Activated CD4-positive, alpha-beta T cell treated with anti-CD3 and anti-CD28 coated beads, Interleukin-2, Interleukin-4, amounts not matched to agents 100 ng/mL and 50 ng/mL, durations not matched to agents 16 hours and 8 hours (primary cell): ENCODE data around the gene ZFHX3.

ENCODE experiments used
- DNase-seq: peaks from one replicate; pipeline ENCODE4 v3.0.0-alpha.2; 2020; ENCODE audit warnings: low spot score

Gene ZFHX3

DNA sequence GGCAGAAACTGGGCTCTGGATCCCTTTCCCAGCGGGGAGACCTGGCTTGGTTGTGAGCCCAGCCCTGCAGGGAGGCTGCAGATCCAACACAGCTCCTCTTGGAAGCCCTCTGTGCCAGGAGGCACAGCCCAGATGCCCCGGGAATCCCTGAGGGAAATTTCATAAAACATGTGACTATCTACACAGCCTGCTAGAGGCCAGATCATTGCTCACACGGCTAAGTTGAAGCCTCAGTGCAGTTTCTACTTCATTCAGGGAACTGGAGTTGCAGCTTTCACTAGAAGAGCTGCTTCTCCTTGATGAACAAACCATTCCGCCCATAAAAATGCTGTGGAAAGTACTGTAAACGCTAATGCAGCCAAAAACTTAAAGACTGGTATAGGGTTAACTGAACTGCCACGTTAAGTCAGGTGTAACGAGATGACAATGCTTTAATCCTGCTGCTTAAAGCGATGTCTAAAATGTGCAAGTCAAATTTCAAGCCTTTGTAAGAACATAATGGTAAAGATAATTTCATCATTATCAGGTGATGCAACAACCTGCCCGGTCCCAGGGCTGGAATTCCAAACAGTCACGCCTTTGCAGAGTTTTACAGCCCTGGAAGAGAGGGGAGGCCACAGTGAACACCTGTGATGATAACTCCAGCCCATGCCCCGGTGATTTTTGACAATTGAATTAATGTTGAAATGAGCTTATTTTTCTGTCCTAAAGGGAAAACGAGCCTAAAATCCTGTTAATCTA lies 172.5 kb downstream of the ZFHX3 start:
- DNase-seq = no peak

DNA sequence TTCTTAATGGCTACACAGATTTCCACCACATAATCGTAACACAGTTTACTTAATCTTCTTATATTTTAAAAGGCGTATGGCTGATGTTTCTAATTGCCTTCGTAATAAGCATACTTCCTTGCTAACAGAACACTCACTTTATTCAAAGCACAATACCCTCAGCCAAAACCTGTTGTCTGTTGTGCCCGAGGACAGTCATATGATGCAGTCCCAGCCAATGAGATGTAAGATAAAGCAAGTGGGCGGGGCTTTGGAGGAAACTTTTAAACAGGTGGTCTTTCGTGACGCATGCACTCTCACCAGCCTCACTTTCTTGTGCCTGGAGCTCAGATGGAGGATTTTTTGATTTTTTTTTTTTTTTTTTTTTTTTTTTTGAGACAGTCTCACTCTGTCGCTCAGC lies 174.1 kb downstream of the ZFHX3 start:
- DNase-seq = no peak

DNA sequence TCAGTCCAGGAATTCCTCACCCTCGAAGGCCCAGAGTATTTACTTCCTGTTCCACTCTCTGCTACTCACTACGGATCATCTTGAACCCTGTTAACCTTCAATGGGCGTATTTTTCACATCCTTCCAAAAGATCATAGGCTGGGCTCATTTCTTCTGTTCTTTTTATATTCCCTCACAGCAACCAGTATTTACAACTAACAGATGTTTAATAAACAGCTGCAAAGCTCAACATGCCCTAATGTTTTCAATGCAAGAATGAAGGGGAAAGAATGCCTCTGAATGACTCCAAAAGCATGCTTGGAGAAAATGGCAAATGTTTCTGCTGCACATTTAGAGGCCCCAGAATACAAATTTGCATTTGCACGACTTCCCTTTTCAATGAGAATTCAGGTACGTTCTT lies 174.9 kb downstream of the ZFHX3 start:
- no peak for DNase-seq

DNA sequence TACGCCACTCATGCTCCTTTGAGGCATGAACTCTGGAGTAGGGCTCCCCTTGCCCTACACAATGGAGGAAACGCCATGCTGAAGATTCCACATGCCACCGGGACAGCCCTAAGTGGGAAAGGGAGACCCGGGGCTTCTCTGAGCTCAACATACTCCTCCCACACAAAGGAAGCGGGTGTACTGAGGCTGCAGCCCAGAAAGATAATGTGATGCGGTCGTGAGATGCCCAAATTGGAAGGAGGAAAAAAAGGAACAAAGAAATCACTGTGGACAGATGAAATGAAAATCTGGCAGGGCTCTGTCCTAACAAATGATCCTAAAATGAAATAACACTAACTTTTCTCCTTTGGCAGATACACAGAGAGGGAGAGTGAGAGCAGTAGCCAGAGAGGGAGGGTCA lies 182.1 kb downstream of the ZFHX3 start:
- DNase-seq = no peak

DNA sequence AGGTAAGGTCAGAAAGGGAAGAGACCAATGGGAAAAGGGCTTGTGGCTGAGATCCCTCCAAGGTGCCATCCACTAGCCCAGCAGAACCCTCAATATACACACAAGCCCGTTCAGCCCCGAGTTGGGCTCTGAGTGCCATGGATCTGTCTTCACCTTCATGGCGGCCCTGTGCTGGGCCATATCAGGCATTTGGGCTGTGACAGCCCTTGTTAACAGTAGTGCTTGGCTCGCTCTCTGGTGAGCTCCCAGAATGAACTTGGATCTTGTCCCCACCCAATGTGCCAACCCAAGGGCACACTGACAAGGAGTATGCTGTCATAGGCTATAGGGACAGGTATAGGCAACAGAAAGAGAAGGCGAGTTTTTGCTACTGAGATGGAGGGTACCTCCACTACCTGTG lies 182.7 kb downstream of the ZFHX3 start:
- no peak for DNase-seq

DNA sequence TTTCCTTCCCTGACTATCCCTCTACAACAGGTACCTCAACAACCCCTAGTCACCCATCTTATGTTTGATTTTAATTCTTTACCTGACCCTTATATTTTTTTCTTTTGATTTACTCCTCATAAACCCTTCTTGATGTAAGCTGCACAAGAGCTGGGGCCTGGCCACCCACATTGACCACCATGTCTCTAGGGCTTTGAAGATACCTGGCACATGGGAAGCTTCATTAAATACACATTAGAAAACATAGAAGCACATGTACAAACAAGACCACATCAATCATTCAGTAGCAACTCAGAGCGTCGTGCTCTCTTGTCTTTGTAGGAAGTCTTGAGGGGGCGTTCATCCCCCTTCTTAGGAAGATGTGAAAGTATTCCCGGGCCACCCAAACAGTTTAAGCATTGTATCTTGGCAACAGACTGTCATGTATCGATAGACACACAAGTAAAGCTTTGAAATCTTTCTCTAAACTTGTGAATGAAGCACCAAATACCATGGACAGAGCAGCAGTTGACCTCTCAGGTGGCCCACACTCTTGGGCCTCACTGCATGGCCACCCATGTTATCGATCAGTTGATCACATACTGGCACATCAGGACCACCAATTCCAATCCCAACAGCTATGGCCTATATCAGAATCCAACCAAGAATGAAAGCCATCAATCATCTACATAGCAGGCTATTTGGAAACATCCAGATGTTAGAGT lies 183.6 kb downstream of the ZFHX3 start:
- no peak for DNase-seq

DNA sequence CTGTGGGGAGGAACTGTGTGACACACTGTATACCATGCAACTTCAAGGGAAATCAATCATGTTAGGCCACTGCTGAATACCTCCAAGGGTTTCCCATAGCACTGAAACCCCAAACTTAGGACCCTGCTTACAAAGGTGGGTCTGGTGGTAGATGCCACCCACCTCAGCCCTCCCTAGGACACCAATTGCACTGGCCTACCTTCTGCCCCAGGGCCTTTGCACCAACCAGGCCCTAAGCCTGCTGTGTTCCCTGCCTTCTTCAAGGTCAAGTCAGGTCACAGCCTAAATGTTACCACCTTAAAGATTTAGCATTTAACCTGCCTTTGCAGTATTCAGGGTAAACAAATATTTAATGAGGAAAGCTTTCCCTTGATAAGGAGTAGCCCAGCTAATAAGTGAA lies 185.8 kb downstream of the ZFHX3 start:
- DNase-seq = no peak

DNA sequence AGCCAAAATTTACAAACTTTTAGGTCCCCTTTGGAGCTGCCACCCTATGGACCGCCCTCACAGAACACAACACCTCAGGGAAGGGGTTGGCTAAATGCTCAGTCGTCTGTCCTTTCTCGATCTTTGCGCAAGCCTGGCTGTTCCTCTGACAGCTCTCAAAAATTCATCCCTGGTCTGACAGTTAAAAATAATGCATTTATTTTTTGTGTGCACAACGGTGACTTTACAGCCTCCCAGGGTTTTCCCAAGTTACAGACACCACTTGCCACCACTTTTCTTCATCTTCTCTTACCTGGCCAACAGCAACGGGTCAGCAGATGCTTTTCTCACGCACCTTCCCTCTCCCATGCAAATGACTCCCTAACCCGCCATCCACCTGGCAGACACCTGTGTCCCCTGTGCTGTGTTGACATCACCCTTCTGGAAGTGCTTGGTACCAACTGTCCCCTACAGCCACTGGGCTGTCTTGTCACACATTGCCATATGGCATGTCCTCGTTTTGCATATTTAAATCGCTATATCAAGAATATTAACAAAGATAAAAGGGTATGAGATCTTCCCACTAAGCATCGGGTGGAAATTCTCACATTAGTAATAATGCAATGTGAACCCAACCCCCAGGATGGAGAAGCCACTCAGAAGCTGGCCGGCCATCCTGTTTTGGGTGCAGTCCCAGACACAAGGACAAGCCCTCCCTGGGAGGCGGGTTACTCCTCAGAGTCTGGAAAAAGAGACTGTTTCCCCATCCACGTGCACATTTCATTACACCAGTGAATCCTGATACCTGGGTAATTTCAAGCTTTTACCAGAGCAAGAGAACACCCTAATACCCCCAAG lies 187.0 kb downstream of the ZFHX3 start:
- no peak for DNase-seq

DNA sequence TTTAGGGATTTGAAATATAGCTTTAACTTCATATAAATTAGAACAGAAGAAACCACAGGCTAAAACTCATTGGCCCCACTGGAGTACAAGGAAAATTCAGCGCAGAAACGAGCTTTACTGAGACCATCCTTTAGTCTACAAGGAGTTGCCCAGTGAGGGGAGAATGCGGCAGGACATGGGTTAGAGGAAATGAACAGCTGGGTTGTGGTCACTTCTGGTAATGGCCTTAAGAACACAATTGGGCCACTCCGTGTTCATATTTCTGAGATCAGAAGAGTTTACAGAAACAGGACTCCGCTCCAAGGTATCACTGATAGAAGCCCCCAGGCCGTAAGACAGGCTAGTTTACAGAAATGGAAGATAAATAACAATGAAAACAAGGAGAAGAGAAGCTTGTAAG lies 188.3 kb downstream of the ZFHX3 start:
- DNase-seq = no peak

DNA sequence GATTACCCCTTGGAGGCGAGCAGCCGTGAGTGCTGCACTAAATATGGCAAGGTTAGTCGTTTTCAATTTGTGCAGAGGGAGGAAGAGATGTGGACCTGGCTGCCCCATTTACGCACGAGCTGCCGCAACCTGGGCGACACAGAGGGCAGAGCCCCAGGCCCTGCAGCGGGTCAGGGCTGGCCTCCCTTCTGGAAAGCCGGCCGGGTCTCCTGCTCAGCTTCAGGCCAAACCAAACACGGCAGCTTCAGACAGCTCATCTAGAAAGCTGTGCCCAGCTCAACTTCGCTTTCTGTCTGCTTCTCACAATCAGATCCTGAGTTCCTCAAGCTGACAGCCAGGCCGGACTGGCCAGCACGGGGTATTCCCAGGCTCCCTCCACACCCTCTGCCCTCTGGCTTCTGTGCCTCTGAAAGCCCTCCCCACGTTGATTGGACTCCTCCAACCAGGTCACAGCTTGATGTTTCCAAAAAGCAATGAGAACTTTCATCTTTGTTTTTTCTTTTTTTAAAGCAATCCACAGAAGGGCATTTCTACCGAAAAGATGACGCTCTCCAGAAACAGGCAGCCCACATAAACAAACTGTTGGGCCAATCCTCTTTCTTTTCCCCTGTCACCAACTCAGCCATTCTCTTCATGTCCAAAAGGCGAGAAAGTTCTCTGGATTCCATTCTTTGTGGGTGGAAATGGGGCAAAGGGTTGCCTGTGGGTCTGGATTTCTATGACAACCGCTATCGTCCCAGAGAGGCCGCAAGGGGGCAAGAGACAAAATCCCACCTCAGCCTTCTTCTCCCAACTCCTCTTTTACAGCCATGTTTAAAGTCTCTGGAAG lies 189.0 kb downstream of the ZFHX3 start:
- no peak for DNase-seq

DNA sequence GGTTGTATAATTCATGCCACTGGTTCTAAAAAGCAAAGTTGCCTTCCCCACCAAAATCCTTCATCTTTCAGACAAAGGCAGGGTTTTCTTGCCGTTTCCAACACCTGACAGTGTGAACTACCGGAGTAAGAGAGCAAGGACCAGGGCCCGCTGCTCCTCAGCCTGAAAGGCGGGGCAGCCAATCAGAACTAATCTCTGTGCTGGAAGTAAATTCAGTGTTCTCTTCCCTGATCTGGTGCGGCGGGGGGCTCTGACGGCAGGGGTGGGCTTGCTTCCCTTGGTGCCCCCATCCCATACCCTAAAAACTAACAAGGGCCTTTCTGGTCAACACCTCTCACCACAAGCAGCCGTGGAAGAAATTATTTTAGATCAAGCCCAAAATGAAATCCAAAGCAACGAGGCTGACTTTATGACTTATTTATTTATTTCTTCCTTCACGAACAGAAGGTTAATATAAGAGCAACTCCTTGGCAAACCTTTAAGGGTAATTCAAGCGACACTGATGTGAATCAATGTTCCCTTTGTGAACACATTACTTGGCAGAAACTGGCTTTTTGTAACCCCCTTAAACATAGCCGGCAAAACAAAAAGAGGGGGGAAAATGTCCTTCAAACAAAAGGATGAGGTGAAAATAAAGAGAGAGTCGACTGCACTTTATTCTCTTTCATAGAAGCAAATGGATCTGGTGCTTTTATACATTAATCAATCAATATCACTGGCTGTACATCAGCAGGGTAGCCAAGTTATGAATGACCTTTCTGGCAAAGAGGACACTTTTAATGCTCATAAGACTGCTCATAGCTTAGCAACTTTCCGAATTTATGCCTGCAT lies 189.9 kb downstream of the ZFHX3 start:
- DNase-seq = no peak

DNA sequence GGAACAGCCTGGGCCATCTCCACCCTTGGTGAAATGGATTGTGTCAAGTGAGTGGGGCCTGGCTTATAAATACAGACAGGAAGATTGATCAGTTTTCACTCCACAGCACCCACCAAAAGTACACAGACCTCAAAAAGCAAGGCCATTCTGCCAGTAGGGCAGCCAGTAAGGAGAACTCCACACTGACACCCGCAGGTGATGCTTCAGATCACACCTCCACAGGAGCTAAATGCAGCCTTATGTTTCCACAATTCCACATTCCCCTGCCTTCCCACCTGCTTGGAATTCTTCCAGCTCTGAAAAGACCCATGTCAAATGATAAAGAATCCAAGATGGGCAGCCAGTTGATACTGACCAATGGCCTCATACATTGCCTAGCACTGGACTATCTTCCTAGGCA lies 191.1 kb downstream of the ZFHX3 start:
- peak; percentile 15 for DNase-seq

DNA sequence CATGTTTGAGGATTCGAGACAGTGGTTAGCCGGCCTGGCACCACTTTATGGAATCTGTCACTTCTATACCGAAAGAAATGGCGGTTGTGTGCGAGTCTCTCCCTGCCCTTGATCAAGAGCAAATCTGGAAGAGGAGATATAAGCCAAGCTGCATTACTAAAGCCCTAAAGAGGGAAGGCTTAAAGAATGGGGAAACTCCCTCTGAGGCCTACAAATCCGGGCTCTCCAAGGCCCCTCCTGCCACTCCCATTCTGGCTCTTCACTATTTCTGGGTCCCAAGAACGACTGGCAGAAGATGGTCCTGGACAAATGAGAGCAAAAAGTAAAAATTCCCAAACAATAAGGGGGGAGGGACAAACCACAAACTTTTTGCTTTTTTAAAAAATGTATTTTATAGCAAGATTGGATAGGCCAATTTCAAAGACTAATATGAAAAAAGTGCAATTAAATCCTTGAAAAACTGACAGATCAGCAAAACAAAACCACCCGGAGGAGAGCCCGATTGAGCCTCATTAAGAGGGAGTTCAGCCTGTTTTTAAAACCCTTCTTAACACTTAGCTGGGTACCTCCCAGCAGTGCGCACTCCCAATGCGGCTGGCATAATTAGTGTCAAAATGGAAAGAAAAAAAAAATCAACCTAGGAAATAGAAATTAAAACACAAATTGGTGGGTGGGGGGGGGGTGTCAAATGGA lies 193.5 kb downstream of the ZFHX3 start:
- no peak for DNase-seq

DNA sequence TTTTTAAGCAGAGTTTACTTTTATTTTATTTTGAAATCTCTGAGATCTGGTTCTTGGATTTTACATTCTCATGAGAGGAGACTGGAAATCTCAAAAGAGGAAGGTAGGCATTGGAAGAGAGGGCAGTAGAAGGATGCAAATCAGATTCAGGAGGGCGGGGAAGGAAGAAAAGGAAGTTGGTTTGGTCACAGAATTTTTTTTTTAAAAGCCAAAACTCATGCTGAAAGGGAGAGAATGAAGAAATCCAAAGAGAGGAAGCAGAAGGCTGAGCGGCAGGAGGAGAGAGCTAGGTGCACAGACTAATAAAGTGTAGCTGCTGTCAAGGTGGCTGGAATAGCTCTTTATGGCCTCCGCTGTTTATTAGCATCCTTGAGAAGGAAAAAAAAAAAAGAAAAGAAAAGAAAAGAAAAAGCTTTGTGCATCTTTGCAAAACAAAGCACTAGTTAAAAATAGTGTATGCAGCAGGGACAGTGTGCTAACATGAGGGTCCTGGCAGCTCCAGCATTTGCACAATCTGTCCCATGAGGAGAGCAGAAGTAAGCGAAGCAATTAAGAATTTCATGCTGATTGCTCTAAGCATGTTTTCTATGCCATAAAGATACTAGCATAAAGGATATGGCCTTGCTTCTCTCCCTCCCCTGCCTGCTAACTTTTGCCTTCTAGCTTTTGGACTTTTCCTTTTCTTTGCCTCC lies 194.2 kb downstream of the ZFHX3 start:
- DNase-seq = no peak

DNA sequence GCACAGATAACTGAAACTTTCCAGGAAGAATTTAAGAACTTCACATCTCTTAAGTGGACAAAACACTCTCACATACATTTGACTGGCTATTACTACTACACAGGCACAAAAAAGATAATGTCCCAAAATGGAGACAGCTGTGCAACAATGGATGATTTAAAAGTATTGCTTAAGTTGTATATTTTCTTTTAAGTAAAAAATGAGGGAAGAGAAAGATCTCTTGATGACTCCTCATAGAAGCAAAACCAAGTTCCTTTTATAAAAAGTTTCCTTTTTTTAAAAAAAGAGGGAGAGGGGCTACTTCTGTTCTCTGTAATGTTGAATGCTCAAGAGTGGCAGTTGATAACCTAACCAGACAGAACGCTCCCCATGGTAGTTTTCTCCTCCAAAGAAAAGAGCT lies 195.5 kb downstream of the ZFHX3 start:
- no peak for DNase-seq

DNA sequence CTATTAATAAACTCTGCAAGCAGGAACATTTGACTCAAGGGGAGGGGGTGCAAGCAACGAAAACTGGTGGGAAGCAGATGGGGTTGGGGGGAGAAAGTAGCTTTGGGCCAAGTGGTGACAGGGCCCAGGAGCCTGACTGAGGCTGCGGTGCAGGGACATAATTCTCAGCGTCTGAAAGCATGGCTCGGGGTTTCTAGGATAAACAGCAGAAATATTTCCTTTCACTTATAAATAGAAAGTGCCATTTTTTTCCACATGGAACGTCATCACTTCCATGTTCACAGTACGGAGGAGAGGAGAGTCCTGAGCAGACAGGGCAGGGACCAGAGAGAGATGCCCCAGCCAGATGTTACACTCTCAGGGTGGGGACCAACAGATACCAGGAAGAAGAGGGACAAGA lies 197.1 kb downstream of the ZFHX3 start:
- no peak for DNase-seq

DNA sequence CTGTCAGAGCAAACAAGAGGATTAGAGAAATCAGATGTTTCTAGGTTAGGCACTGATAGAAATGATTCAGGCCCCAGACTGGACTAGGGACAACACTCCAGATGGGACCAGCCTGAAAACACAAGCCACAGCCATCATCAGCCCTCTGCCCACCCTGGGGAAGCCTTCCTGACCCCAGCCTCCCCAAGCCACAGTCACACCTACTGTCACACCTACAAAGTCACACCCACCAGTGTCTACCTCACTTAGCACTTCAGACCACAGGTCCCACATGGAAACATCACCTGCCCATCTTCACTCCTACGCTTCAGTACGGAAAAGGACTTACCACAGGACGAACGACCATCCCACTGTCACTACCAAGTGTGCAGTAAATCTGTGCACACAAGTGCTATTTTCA lies 197.9 kb downstream of the ZFHX3 start:
- no peak for DNase-seq

DNA sequence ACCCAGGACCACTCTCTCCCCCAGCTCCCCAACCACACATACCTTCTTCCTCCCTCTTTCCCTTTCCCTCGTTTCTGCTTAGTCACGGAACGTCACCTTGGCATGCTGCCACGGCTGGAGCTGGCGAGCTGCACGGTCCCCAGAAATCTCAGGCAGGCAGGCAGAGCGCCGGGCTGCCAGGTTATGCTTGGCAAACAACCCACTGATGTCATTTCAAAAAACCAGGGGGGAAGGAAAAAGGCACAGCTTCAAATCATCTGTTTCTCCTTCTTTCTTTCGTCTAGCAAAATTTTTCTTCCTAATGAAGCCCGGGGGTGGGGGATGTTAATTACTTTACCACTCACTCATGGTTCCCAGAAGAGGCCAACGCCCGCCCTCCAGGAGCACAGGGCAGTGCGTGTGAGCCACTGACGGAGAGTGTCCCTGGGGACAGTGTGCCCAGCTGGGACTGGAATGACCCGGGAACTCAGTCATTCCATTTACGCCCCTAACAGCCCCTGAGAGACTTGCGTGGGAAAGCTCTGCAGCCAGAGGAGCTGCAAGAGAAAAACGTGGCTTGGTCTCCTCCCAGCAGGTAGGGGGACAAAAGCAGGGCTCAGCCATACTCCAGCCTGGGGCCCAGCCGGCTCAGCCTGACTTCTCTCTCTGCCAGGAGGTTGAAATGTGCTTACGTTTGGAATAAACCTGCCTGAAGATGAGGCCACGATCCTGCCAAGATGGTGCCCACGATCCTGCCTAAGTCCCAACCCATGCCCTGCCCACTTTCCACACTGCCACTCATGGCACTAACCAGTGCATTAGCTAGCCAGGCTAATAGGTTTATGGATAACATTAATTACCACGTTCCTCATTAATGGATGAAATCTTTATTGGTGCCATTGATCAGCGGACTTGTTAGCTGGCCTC lies 198.9 kb downstream of the ZFHX3 start:
- no peak for DNase-seq

DNA sequence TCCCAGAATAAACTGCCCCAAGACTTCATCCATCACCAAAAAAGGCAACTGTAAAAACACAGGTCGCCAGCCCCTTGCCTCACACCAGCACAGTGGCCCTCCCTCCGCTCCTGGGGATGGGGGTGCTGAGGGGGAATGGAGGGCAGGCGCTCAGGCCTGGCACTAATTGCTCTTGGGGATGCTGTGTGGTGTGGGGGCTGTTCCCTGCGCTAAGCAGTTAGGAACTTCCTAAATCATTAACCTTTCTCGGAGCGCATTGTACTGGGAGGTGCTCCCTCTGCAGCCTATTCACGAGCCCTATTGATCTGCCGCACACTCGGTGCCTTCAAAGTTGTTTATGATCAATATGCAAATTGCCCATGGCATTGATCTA lies 199.9 kb downstream of the ZFHX3 start:
- DNase-seq = no peak
